ENCODE measurements around the gene AGFG1. TPM values are rescaled to one million over a fixed set of nuclear protein-coding genes. Genes with fewer than 3 reads are reported as not detected.

The AGFG1 gene
- total RNA-seq, 1 experiment from 2014 or later: 109 TPM

DNA sequence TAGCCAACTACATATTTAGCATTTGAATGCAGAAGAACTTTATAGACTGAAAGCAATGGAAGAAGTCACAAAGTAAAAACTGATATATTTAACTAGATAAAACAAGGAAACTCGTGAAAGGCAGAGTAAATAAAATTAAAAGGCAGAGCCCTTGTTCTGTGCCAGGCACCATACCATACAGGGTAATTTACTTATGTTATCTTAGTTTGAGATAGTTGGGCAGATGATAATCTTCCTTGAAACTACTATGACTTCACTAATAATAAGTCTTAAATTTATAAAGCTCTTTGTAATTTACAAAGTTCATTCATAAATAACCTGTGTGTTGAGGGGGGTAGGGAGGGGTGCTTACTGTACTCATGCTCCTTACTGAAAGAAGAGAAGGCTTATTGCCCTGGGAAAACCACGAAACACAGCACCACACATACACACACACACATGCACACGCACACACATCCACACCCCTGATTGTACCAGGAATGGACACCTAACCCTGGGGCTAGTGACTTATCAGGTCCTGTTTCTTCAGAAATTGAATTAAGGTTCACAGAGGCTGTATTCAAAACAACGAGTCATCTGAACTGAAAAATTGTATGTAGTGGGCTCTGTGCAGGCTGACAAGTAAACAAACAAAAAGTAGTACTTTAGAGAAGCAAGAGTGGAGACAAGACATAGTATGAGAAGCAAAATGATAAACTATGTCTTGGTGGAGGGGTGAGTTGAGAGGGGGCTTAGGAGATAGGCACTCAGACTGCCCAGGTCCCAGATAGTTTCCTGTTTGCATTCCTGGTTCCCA lies 38.1 kb downstream of the AGFG1 start:
- Mint-ChIP-seq H3K27ac (peak overlapping the region; percentile 48 to 86 (median 62); a peak in 6 of 7 replicates), H3K4me1 (peaks cover 61 to 72% of the 10 kb centered on the region in 2 experiments)

More for the DNA sequence above, 38.1 kb downstream of the AGFG1 start:
- Histone ChIP-seq H3T11ph (ENCODE audit: low read length) (no peak overlapping the region), H4K91ac (ENCODE audit: insufficient read length, low read depth, low read length) (no peak overlapping the region), H3K9me3 (ENCODE audit: control insufficient read depth, low read depth, low read length) (no peaks in the 10 kb centered on the region), H3K79me1 (ENCODE audit: insufficient read depth, low read depth, low read length, poor library complexity, severe bottlenecking) (peaks cover 4% of the 10 kb centered on the region), H3K14ac (ENCODE audit: insufficient read depth, low read length) (no peak overlapping the region), H2AFZ (ENCODE audit: low read length) (no peak overlapping the region), H3K23me2 (ENCODE audit: insufficient read length, low read depth, low read length, poor library complexity, severe bottlenecking) (no peaks in the 10 kb centered on the region), H3K9ac (ENCODE audit: extremely low read depth, insufficient read length, low read length) (no peak overlapping the region), H2BK5ac (ENCODE audit: insufficient read length, low read length) (no peak overlapping the region), H3K4ac (ENCODE audit: low read depth, low read length) (no peak overlapping the region), H3K23ac (ENCODE audit: insufficient read length, low read depth, low read length) (no peak overlapping the region), H3K27me3 (ENCODE audit: insufficient read depth, low read length) (no peaks in the 10 kb centered on the region), H3K4me1 (ENCODE audit: insufficient read depth, low read length) (peaks cover 2% of the 10 kb centered on the region; the same call in 1 of the 2 replicates), H2AK5ac (ENCODE audit: insufficient read length, low read length) (no peak overlapping the region), H2BK120ac (ENCODE audit: low read depth, low read length, poor library complexity, severe bottlenecking) (no peak overlapping the region), H3K18ac (ENCODE audit: insufficient read length, low read depth, low read length) (no peak overlapping the region), H4K8ac (replicated peaks; ENCODE audit: insufficient read length, low read depth, low read length) (no peak overlapping the region), H3K79me2 (ENCODE audit: insufficient read depth, low read length) (peaks cover 20% of the 10 kb centered on the region; the same call in 1 of the 2 replicates), H3K27ac (ENCODE audit: insufficient read length, low read depth, low read length) (no peak overlapping the region), H4K5ac (ENCODE audit: insufficient read length, low read depth, low read length) (no peak overlapping the region), H2BK15ac (ENCODE audit: low read depth, low read length) (no peak overlapping the region), H4K20me1 (ENCODE audit: control insufficient read depth, insufficient read depth, insufficient read length) (no peaks in the 10 kb centered on the region), H3K56ac (ENCODE audit: insufficient read length, low read depth, low read length) (no peak overlapping the region), H2BK20ac (ENCODE audit: low read depth, low read length, poor library complexity, severe bottlenecking) (no peak overlapping the region), H2BK12ac (ENCODE audit: insufficient read length, low read depth, low read length) (no peak overlapping the region), H3K4me2 (ENCODE audit: insufficient read depth, insufficient read length, low read length) (peak overlapping the region; percentile 3)
- Mint-ChIP-seq H3K27me3 (ENCODE audit: low read depth) (no peaks in the 10 kb centered on the region), H3K9me3 (no peaks in the 10 kb centered on the region), H3K4me3 (no peak overlapping the region), H3K36me3 (ENCODE audit: insufficient read depth in 1 of 3, low read depth in 3 of 3) (0 out of 7 replicates have a peak, but pooled peaks cover 0 to 4% (median 0%) of the 10 kb centered on the region in 3 experiments)
- TF ChIP-seq, protein P1, sequence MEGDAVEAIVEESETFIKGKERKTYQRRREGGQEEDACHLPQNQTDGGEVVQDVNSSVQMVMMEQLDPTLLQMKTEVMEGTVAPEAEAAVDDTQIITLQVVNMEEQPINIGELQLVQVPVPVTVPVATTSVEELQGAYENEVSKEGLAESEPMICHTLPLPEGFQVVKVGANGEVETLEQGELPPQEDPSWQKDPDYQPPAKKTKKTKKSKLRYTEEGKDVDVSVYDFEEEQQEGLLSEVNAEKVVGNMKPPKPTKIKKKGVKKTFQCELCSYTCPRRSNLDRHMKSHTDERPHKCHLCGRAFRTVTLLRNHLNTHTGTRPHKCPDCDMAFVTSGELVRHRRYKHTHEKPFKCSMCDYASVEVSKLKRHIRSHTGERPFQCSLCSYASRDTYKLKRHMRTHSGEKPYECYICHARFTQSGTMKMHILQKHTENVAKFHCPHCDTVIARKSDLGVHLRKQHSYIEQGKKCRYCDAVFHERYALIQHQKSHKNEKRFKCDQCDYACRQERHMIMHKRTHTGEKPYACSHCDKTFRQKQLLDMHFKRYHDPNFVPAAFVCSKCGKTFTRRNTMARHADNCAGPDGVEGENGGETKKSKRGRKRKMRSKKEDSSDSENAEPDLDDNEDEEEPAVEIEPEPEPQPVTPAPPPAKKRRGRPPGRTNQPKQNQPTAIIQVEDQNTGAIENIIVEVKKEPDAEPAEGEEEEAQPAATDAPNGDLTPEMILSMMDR (conservative IDR thresholded peaks at IDR 0.05): no peak
- WGBS (ENCODE audit: extremely low coverage, insufficient read length, low lambda C conversion rate): no CpG with 5 or more reads among the region's 4 CpGs
- DNase-seq: no peak

Data from H9 (cell line).